Natural killer cell (primary cell): ENCODE results near the gene INO80B. TPM values are rescaled to one million over a fixed set of nuclear protein-coding genes. Genes with fewer than 3 reads are reported as not detected.

ENCODE experiments used
- ATAC-seq, 3 donors: fragments of 150-1000 bp in 2 of 3; fragments of 200-7000 bp in 1 of 3; cut with Tn5 transposase; 1 replicate in 1 of 3; 2 replicates in 2 of 3; pipeline ENCODE4 v1.10.0; 2021; ENCODE audit warnings: mild to moderate bottlenecking in 2 of 3, moderate library complexity in 2 of 3
- DNase-seq, 2 donors: peaks; one replicate each; pipeline versions ENCODE4 v3.0.0 to v3.0.0-alpha.2; 2013 to 2021; ENCODE audit warnings: mixed read lengths in 1 of 2
- H3K27ac ChIP-seq: one replicate; pipeline ENCODE4 v1.5.1; 2013; ENCODE audit warnings: mild to moderate bottlenecking, low read length
- H3K27me3 ChIP-seq: one replicate; pipeline ENCODE4 v1.6.1; 2013; ENCODE audit warnings: low read length; ENCODE audit not compliant: control insufficient read depth, insufficient read depth
- H3K36me3 ChIP-seq: one replicate; pipeline ENCODE4 v1.6.1; 2013; ENCODE audit warnings: low read length; ENCODE audit not compliant: control insufficient read depth, insufficient read depth
- H3K4me1 ChIP-seq: one replicate; pipeline ENCODE4 v1.6.1; 2013; ENCODE audit warnings: low read length; ENCODE audit not compliant: control insufficient read depth, insufficient read depth
- H3K4me3 ChIP-seq: one replicate; pipeline ENCODE4 v1.5.1; 2013; ENCODE audit warnings: low read length
- H3K9me3 ChIP-seq: one replicate; pipeline ENCODE4 v1.6.1; 2013; ENCODE audit warnings: low read length; ENCODE audit not compliant: control insufficient read depth, insufficient read depth
- H3K27ac Mint-ChIP-seq, 2 donors: one replicate each; pipeline ENCODE4 v1.8.0; 2022; ENCODE audit warnings: mild to moderate bottlenecking in 2 of 2, mixed read lengths in 2 of 2, moderate library complexity in 1 of 2
- H3K27me3 Mint-ChIP-seq, 2 donors: one replicate each; pipeline ENCODE4 v1.8.0; 2022; ENCODE audit warnings: low read depth in 2 of 2, mixed read lengths in 2 of 2
- H3K36me3 Mint-ChIP-seq: one replicate; pipeline ENCODE4 v1.8.0; 2022; ENCODE audit warnings: mixed read lengths
- H3K4me1 Mint-ChIP-seq, 2 donors: one replicate each; pipeline ENCODE4 v1.8.0; 2022; ENCODE audit warnings: mixed read lengths in 2 of 2
- H3K4me3 Mint-ChIP-seq: one replicate; pipeline ENCODE4 v1.8.0; 2022; ENCODE audit warnings: mild to moderate bottlenecking, moderate library complexity, mixed read lengths
- H3K9me3 Mint-ChIP-seq, 2 donors: one replicate each; pipeline ENCODE4 v1.8.0; 2022; ENCODE audit warnings: mixed read lengths in 2 of 2
- CTCF ChIP-seq: fragments of 200-600 bp; IDR thresholded peaks from one replicate; pipeline ENCODE4 v1.8.0; 2022; ENCODE audit warnings: antibody characterized with exemption
- WGBS: methylation state at CpG from one replicate; pipeline ENCODE4 v1.1.7; 2013; ENCODE audit warnings: missing lambda C conversion rate; ENCODE audit not compliant: insufficient coverage; 5-methylcytosine and 5-hydroxymethylcytosine counted together
- intact Hi-C: fragments of 100-400 bp; cut with micrococcal nuclease; formaldehyde crosslinking; loops from one replicate; pipeline ENCODE4 v1.14.2; 2022
- total RNA-seq, 4 donors: library from RNA; stranded (reverse); fragments of 120-200 nt in 1 of 4; gene quantifications; one replicate each; pipeline versions ENCODE4 v1.2.3 to v1.2.4, GENCODE V29; 2013 to 2022

INO80B gene
- total RNA-seq, 3 donors from 2014 or later (not counting 1 experiment from before 2014, with no cell fraction given), result 34.0 to 48.0 (median 37.7) TPM

DNA sequence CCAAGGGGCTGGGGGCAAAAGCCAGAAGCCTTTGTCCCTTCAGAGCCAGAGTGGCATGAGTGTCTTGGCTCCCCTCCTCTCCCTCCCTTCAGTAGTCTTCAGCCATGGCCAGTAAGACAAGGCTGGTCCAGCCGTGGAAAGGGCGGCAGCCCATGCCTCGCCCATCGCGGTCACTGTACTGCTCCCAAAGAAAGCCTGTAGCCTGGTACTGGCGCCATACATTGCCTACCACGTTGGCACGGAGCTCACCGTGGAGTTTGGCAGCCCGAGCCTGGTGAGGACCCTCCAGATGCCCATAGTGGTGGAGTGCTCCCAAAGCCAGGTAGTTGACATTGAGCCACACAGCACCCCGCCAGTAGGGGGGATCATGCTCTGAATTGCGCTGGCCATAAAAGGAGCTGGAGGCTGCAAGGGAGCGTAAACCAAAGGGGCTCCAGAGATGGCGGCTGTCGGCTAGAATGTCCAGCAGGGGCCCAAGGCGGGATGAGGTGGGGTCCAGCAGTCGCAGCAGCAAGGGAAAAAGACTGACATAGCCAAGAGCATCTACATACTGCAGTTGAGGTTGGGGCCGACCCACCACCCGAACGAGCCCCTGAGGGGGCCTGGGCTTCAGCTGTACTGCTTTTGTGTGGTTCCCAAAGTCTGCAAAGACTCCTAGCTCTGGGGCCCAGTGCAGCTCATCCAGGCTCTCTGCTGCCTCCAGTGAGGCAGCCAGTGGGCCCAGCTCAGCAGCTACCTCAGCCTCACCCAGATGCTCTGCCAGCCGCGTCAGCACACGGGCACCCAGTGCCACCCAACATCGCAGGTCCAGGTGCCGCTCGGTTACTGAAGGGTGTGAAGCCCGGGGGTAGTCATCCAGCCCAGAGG, 6.5 kb downstream of the INO80B start:
- Histone ChIP-seq H3K9me3 (no peaks in the 10 kb centered on the region), H3K27me3 (no peaks in the 10 kb centered on the region), H3K36me3 (peaks cover 10% of the 10 kb centered on the region), H3K4me3 (no peak overlapping the region), H3K27ac (no peak overlapping the region), H3K4me1 (peaks cover 39% of the 10 kb centered on the region)
- TF ChIP-seq CTCF, result no peak
- ATAC-seq, result no peak
- DNase-seq, result peak in 1 of 2 donors; percentile 29
- no peaks in the 10 kb centered on the region for H3K9me3 Mint-ChIP-seq
- intact Hi-C loops, result no loop called here
- H3K36me3 Mint-ChIP-seq, result no peaks in the 10 kb centered on the region
- WGBS, result 95% methylated on average over 27 of the region's 27 CpGs
- no peaks in the 10 kb centered on the region for H3K27me3 Mint-ChIP-seq
- H3K27ac Mint-ChIP-seq, result peak overlapping the region in 1 of 2 donors; percentile 29
- peaks cover 45 to 61% of the 10 kb centered on the region in 2 donors for H3K4me1 Mint-ChIP-seq
- no peak overlapping the region for H3K4me3 Mint-ChIP-seq

DNA sequence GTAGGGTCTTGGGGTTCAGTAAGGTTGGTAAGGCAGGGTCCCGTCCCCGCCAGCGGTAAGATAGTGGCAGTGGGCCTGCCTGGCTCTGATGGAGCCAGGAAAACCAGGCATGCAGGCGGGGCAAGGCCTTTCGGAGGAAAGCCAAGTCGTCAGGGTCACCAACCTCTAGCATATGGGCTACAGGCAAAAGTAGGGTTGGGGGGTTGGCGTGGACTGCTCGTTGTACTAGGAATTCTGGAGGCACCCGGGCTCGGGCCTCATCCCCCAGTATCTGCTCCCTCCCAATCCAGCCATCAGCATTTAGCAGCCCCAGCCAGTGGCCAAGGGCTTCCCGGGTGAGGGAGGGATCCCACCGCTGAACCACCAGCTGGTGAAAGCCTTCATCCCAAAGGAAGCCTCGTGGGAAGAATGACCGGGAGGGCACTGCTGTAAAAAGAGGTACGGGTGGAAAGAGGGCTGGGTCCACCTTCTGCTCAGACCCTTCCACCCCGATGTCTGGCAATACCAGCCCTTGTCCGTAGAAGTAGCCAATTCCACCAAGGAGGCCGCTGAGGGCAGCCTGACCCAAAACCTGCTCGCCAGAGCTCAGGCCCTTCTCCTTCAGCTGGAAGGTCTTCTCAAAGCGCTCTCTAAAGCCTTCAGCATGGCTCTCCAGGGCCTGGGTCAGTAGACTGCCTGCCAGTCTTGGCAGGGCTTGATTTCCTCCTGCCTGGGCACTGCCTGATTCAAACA, 7.3 kb downstream of the INO80B start:
- Histone ChIP-seq H3K9me3 (no peaks in the 10 kb centered on the region), H3K4me3 (no peak overlapping the region), H3K4me1 (peaks cover 31% of the 10 kb centered on the region), H3K36me3 (peaks cover 10% of the 10 kb centered on the region), H3K27me3 (no peaks in the 10 kb centered on the region), H3K27ac (no peak overlapping the region)
- ATAC-seq, result no peak
- Mint-ChIP-seq H3K36me3 (no peaks in the 10 kb centered on the region), H3K4me3 (peak overlapping the region; percentile 58), H3K4me1 (peaks cover 37 to 53% of the 10 kb centered on the region in 2 donors), H3K9me3 (no peaks in the 10 kb centered on the region), H3K27me3 (no peaks in the 10 kb centered on the region), H3K27ac (peak overlapping the region in 1 of 2 donors; percentile 63)
- WGBS, result 96% methylated on average over 20 of the region's 20 CpGs
- DNase-seq, result no peak
- intact Hi-C loops, result no loop called here
- TF ChIP-seq CTCF, result no peak

DNA sequence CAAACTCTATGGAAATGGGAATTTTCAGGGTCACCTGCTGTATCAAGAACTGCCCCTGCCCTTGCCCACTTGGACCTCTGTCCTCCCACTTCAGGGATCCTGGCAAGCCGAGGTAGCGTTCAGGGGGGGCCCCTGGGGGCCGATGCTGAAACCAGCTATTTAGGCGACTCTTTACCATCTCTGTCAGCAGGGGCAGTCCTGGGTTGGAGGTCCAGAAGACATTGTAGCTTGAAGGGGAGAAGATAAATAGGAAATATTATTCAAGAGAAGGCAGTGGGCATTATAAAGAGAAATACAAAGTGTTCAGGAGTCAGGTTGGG, 7.9 kb downstream of the INO80B start:
- H3K27me3 Mint-ChIP-seq, result no peaks in the 10 kb centered on the region
- no peak for TF ChIP-seq CTCF
- H3K36me3 Mint-ChIP-seq, result no peaks in the 10 kb centered on the region
- H3K4me3 Mint-ChIP-seq, result peak overlapping the region; percentile 58
- DNase-seq (no peak), ATAC-seq (no peak)
- Histone ChIP-seq H3K4me3 (no peak overlapping the region), H3K27me3 (no peaks in the 10 kb centered on the region), H3K27ac (no peak overlapping the region), H3K36me3 (peaks cover 10% of the 10 kb centered on the region), H3K9me3 (no peaks in the 10 kb centered on the region), H3K4me1 (peaks cover 31% of the 10 kb centered on the region)
- peaks cover 33 to 48% of the 10 kb centered on the region in 2 donors for H3K4me1 Mint-ChIP-seq
- peak overlapping the region in 1 of 2 donors; percentile 63 for H3K27ac Mint-ChIP-seq
- WGBS, result 92% methylated on average over 4 of the region's 4 CpGs
- no peaks in the 10 kb centered on the region for H3K9me3 Mint-ChIP-seq
- intact Hi-C loops, result no loop called here
